NOMO-1 treated with dmso at 0.1 percent for 144 hours (cell line): ENCODE results near the gene PIWIL1.

Source experiments
- DNase-seq: peaks from one replicate; lab custom pipeline; 2025; ENCODE audit not compliant: unreplicated experiment; lab: John Stamatoyannopoulos, UW

PIWIL1 gene

GRCh38 chr12:130372936-130373335 lies 35.2 kb downstream of the PIWIL1 start:
- no peak for DNase-seq

GRCh38 chr12:130374083-130374482 lies 36.4 kb downstream of the PIWIL1 start:
- no peak for DNase-seq

- no peak for DNase-seq
Observed at GRCh38 chr12:130375296-130376287, 37.9 kb downstream of the PIWIL1 start.

- DNase-seq: no peak
Observed at GRCh38 chr12:130382818-130383217, 45.1 kb downstream of the PIWIL1 start.

GRCh38 chr12:130384234-130384633 lies 46.5 kb downstream of the PIWIL1 start:
- DNase-seq: no peak

GRCh38 chr12:130385193-130385592 lies 47.5 kb downstream of the PIWIL1 start:
- no peak for DNase-seq

- no peak for DNase-seq
Observed at GRCh38 chr12:130391186-130391585, 53.5 kb downstream of the PIWIL1 start.

GRCh38 chr12:130394906-130395305 lies 57.2 kb downstream of the PIWIL1 start:
- DNase-seq: no peak

GRCh38 chr12:130396667-130397066 lies 59.0 kb downstream of the PIWIL1 start:
- DNase-seq: no peak

GRCh38 chr12:130398100-130398848 lies 60.6 kb downstream of the PIWIL1 start:
- no peak for DNase-seq

- DNase-seq: no peak
Observed at GRCh38 chr12:130401703-130402102, 64.0 kb downstream of the PIWIL1 start.

GRCh38 chr12:130405332-130405731 lies 67.6 kb downstream of the PIWIL1 start:
- DNase-seq: no peak

GRCh38 chr12:130412384-130412783 lies 74.7 kb downstream of the PIWIL1 start:
- DNase-seq: no peak

GRCh38 chr12:130413909-130414308 lies 76.2 kb downstream of the PIWIL1 start:
- DNase-seq: no peak

- no peak for DNase-seq
Observed at GRCh38 chr12:130414381-130414780, 76.7 kb downstream of the PIWIL1 start.

GRCh38 chr12:130418251-130418650 lies 80.6 kb downstream of the PIWIL1 start:
- no peak for DNase-seq

- no peak for DNase-seq
Observed at GRCh38 chr12:130419116-130419515, 81.4 kb downstream of the PIWIL1 start.

- no peak for DNase-seq
Observed at GRCh38 chr12:130420071-130420470, 82.4 kb downstream of the PIWIL1 start.

- DNase-seq: no peak
Observed at GRCh38 chr12:130421896-130422295, 84.2 kb downstream of the PIWIL1 start.
